Measurements from ENCODE around the gene NFYB. TPM values are rescaled to one million over a fixed set of nuclear protein-coding genes. Genes with fewer than 3 reads are reported as not detected.
A peak's percentile ranks its signal among the peaks of the same experiment; 100 is the strongest.

Gene NFYB
- total RNA-seq, 2 donors from 2014 or later: 13.1 to 18.5 TPM

DNA sequence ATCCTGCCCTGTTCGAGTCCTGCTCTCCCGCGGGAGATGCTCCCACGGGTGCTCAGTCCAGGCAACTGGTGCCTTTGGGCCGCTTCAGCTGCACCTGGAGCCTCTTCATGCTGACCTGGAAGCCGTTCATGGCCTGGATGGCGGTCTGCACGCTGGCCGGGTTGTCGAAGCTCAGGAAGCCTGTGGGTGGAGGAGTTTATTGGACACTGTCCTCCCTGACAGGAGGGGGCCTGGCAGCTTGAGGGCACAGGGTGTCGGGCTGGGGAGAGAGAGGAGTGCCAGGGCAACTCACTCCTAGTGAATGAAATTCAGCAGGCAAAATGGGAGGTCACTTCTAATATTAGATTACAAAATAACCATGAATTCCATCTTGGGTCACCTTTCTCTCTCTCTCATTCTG, 9.3 kb upstream of the NFYB start:
- Mint-ChIP-seq H3K27ac (no peak overlapping the region), H3K4me1 (ENCODE audit: low read depth in 2 of 2) (peaks cover 0 to 3% of the 10 kb centered on the region in 2 donors), H3K9me3 (no peaks in the 10 kb centered on the region), H3K27me3 (peaks cover 16 to 32% of the 10 kb centered on the region in 2 donors), H3K4me3 (no peak overlapping the region), H3K36me3 (no peaks in the 10 kb centered on the region)
- ATAC-seq: no peak
- no peak for DNase-seq (ENCODE audit: low spot score)

DNA sequence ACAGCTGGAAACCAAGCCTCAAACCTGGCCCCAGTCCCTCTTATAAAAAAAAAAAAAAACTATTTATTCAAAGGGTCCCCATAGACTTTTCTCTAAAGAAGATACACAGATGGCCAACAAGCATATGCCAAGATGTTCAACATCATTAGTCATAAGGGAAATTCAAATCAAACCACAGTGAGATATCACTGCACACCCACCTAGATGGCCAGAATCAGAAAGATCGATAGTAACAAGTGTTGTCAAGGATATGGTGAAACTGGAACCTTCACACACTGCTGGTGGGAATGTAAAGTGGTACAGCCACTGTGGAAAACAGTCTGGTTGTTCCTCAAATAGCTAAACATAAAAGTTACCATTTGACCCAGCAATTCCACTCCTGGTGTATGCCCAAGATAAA, 5.9 kb upstream of the NFYB start:
- Mint-ChIP-seq H3K4me1 (ENCODE audit: low read depth in 2 of 2) (peaks cover 0 to 5% of the 10 kb centered on the region in 2 donors), H3K4me3 (no peak overlapping the region), H3K27me3 (peaks cover 13 to 25% of the 10 kb centered on the region in 2 donors), H3K9me3 (no peaks in the 10 kb centered on the region), H3K27ac (no peak overlapping the region), H3K36me3 (no peaks in the 10 kb centered on the region)
- DNase-seq (ENCODE audit: low spot score) (no peak), ATAC-seq (no peak)

DNA sequence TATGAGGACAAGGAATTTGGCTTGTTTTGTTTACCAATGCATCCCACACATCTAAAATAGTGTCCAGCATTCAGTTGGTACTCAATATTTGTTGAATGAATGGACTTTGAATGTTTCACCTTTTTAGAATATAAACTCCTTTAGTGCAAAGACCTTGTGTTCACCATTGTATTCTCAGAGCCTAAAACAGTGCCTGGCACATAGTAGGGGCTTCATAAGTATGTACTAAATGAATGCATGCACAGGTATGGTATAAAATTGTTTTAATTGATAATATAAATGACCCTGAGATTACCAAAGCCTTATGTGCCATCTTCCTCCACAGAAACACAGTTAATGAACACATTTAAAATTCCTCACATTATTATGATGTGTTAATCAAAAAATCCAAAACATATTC, 5.0 kb upstream of the NFYB start:
- no peak for DNase-seq (ENCODE audit: low spot score)
- H3K36me3 Mint-ChIP-seq: no peaks in the 10 kb centered on the region
- H3K4me3 Mint-ChIP-seq: no peak overlapping the region
- H3K27ac Mint-ChIP-seq: no peak overlapping the region
- H3K4me1 Mint-ChIP-seq (ENCODE audit: low read depth in 2 of 2): peaks cover 0 to 5% of the 10 kb centered on the region in 2 donors
- peaks cover 12 to 21% of the 10 kb centered on the region in 2 donors for H3K27me3 Mint-ChIP-seq
- H3K9me3 Mint-ChIP-seq: no peaks in the 10 kb centered on the region
- ATAC-seq: no peak

DNA sequence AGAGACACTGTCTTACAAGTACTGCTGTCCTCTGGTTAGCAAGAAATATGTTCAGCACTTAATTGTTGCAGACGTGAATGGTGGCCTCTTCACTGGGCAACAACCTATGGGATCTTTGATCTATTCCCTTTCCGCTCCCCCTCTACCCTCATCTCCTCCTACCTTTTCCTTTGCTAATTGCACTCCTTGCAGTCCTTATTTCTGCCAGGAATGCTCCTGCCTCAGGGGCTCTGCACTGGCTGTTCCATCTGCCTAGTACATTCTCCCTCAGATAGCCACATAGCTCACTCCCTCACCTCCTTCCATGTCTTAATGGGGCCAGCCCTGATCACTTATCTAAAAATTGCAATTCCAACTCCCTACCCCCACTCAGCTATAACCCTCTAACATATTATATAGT, 4.5 kb upstream of the NFYB start:
- no peaks in the 10 kb centered on the region for H3K36me3 Mint-ChIP-seq
- H3K9me3 Mint-ChIP-seq: no peaks in the 10 kb centered on the region
- H3K4me3 Mint-ChIP-seq: no peak overlapping the region
- H3K27me3 Mint-ChIP-seq: peaks cover 12 to 21% of the 10 kb centered on the region in 2 donors
- ATAC-seq (no peak), DNase-seq (ENCODE audit: low spot score) (no peak)
- peaks cover 0 to 5% of the 10 kb centered on the region in 2 donors for H3K4me1 Mint-ChIP-seq (ENCODE audit: low read depth in 2 of 2)
- H3K27ac Mint-ChIP-seq: no peak overlapping the region

DNA sequence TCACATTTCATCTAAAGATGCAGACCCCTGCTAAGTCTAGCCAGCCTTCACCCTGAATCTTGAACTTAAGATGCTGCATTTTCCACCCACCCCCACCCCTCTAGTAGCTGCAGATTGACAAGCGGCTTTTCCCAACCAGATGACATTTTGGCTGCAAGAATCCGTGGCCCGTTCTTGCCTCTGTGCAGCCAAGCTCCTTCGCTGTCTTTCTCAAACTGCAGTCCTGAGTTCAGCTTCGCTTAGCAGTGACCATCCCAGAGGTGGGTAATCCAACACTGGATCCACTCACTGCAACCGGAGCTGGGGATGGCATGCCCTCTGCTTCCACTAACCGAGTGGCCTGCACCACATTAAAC, 765 bp upstream of the NFYB start:
- H3K27me3 Mint-ChIP-seq: peaks cover 10 to 12% of the 10 kb centered on the region in 2 donors
- ATAC-seq (no peak), DNase-seq (ENCODE audit: low spot score) (no peak)
- peak overlapping the region; percentile 42 for H3K4me3 Mint-ChIP-seq
- H3K27ac Mint-ChIP-seq: no peak overlapping the region
- peaks cover 11 to 16% of the 10 kb centered on the region in 2 donors for H3K4me1 Mint-ChIP-seq (ENCODE audit: low read depth in 2 of 2)
- no peaks in the 10 kb centered on the region for H3K36me3 Mint-ChIP-seq
- H3K9me3 Mint-ChIP-seq: no peaks in the 10 kb centered on the region

DNA sequence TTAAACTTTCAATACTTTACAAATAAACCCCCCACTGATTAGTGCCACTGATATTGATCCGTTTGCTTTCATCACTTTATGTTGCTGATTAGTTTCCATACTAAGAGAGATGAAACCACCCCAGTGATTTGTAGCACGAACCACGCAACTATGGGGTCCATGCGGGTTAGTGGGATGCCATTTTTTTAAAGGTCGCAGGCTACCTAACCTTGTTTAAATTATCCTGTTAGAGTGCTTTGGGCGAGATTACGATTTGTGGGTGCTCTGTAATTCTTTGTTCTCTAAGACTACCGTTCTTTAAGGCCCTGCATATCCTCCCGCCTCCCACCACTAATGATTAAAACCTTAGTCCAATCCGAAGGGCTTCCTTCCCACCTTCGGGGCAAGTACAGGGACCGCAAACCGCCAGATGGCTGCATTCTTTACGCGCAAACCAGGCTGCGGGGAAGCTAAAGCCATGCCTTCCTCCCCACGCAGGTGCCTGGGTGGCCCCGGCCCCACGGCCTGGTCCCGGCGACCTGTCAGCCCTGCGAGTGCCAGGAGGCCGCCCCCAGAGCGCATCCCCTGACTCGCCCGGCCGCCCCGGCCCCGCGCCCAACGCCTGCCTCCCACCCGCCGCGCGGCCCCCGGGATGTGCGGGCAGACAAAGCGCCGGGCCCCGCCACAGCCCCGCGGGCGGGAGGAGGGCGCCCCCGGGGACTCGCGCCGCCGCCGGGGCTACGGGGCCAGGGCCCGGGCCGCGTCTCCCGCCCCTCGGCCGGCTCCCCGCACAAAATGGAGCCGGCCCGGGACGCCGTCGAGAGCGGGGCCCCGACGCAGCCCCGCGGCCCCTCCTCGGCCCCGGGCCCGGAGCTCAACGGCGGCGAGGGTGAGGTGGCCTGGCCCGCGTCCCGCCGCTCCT, 759 bp downstream of the NFYB start:
- peak; percentile 74 for DNase-seq (ENCODE audit: low spot score)
- Mint-ChIP-seq H3K9me3 (no peaks in the 10 kb centered on the region), H3K4me3 (peak overlapping the region; percentile 83), H3K27ac (peak overlapping the region; percentile 66 to 69), H3K36me3 (no peaks in the 10 kb centered on the region), H3K27me3 (peaks cover 3 to 4% of the 10 kb centered on the region in 2 donors), H3K4me1 (ENCODE audit: low read depth in 2 of 2) (peaks cover 16 to 19% of the 10 kb centered on the region in 2 donors)
- ATAC-seq: peak; percentile 11 to 45

DNA sequence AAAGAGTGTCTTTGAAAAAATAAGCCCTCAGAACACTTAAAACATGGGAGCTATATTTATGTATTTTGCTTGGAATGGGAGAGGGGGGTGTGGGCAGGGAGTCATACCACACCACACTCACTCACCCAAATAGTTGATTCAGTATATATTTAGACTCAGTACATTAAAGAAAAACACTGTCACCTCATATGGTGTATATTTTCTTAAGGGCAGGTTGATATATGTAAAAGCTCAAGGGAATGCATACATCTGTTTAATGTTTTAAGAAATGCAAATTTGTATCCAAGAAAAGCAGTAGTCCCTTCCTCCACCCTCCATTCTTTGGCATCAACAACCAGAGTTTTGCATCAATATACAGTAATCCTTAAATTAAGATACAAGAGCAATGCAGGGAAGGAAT, 1.4 kb downstream of the NFYB start:
- ATAC-seq (no peak), DNase-seq (ENCODE audit: low spot score) (no peak)
- Mint-ChIP-seq H3K4me3 (peak overlapping the region; percentile 83), H3K4me1 (ENCODE audit: low read depth in 2 of 2) (peaks cover 19 to 23% of the 10 kb centered on the region in 2 donors), H3K27ac (peak overlapping the region; percentile 66 to 69), H3K36me3 (no peaks in the 10 kb centered on the region), H3K27me3 (peaks cover 0 to 3% of the 10 kb centered on the region in 2 donors), H3K9me3 (no peaks in the 10 kb centered on the region)

DNA sequence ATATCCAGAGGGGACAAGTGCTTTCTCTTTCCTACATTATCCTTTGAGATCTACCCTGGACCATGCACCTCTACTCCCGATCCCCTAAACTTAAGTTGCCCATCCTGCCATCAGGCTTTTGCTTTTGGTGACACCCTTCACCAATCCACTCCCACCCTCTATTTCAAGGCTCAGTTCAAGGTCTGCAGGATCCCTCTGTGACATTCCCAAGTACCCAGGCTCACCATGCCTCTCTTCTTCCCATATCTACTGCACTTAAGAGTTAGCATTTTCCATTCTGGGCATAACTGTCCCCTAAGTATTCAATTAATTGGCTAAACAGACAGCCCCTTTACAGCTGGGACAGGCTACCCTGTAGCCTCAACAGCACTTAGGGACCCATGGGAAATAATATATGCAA, 3.1 kb downstream of the NFYB start:
- H3K27ac Mint-ChIP-seq: no peak overlapping the region
- H3K4me1 Mint-ChIP-seq (ENCODE audit: low read depth in 2 of 2): peaks cover 19 to 28% of the 10 kb centered on the region in 2 donors
- H3K27me3 Mint-ChIP-seq: no peaks in the 10 kb centered on the region
- H3K9me3 Mint-ChIP-seq: no peaks in the 10 kb centered on the region
- no peaks in the 10 kb centered on the region for H3K36me3 Mint-ChIP-seq
- ATAC-seq (no peak), DNase-seq (ENCODE audit: low spot score) (no peak)
- no peak overlapping the region for H3K4me3 Mint-ChIP-seq

DNA sequence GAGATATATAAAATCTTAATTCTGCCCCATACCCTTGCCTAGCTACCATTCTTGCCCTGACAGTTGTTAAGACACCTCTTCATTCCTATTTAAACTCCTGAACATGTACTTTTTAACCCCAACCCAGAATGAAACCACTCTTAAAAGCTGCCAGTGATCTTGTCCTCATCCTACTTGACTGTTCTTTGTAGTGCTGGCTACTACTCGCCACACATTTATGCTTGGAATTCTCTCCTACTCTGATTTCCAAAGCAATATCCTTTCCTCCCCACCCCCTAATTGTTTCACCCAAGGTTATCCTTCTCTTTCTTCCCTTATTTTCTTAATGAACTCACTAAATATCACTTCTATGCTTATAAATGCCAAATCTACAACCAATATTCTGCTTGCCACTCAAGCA, 4.1 kb downstream of the NFYB start:
- H3K27ac Mint-ChIP-seq: no peak overlapping the region
- no peaks in the 10 kb centered on the region for H3K27me3 Mint-ChIP-seq
- H3K4me1 Mint-ChIP-seq (ENCODE audit: low read depth in 2 of 2): peaks cover 19 to 28% of the 10 kb centered on the region in 2 donors
- ATAC-seq: no peak
- H3K9me3 Mint-ChIP-seq: no peaks in the 10 kb centered on the region
- DNase-seq (ENCODE audit: low spot score): no peak
- no peaks in the 10 kb centered on the region for H3K36me3 Mint-ChIP-seq
- no peak overlapping the region for H3K4me3 Mint-ChIP-seq

DNA sequence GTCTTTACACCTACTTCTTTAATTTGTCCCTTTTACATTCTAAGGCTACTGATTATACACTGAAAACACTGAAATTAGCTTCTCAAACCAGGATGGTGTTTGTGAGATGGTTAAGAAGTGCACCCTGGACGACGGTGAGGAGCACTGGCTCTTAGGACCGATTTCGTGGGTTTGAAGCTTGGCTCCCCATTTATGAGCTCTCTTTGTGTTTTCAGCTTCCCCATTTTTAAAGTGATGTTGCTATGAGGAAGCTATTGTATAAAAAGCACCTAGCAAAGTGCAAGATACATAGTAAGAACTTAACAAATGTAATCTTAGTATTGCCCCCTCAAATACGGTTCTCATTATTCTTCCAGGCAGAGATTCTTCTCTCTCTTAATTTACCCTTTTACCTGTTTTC, 4.7 kb downstream of the NFYB start:
- no peak for ATAC-seq
- H3K27me3 Mint-ChIP-seq: no peaks in the 10 kb centered on the region
- DNase-seq (ENCODE audit: low spot score): no peak
- H3K27ac Mint-ChIP-seq: no peak overlapping the region
- no peak overlapping the region for H3K4me3 Mint-ChIP-seq
- no peaks in the 10 kb centered on the region for H3K9me3 Mint-ChIP-seq
- peaks cover 19 to 28% of the 10 kb centered on the region in 2 donors for H3K4me1 Mint-ChIP-seq (ENCODE audit: low read depth in 2 of 2)
- H3K36me3 Mint-ChIP-seq: no peaks in the 10 kb centered on the region

DNA sequence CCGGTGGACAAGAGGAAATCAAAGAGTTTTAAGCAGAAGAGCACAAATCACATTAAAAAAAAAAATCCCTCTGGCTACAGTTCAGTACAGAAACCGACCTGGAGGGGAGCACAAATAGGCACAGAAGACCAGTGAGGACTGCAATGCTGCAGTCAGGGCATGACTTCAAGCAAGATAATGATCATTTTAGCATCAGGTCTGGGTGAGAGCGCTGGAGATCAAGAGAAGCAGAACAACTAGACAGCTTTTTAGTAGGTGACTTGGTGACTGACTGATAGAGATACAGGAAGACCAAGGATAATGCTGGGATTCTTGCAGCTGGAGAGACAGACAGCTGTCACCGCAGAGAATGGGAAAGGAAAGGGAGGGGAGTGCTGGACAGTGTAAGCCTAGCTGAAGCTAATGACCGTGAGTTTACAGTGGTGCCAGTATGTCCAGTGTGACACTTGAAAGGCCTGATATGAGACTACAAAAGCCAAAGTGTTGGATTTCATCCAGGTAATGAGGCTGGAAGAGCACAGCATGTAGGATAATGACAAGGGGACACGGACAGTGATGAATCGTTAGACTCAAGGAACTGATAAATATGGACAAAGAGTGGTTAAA, 5.6 kb downstream of the NFYB start:
- Mint-ChIP-seq H3K4me1 (ENCODE audit: low read depth in 2 of 2) (peaks cover 19 to 28% of the 10 kb centered on the region in 2 donors), H3K27ac (peak overlapping the region in 1 of 2 donors; percentile 3), H3K9me3 (no peaks in the 10 kb centered on the region), H3K4me3 (no peak overlapping the region), H3K27me3 (no peaks in the 10 kb centered on the region), H3K36me3 (no peaks in the 10 kb centered on the region)
- DNase-seq (ENCODE audit: low spot score): no peak
- ATAC-seq: no peak

DNA sequence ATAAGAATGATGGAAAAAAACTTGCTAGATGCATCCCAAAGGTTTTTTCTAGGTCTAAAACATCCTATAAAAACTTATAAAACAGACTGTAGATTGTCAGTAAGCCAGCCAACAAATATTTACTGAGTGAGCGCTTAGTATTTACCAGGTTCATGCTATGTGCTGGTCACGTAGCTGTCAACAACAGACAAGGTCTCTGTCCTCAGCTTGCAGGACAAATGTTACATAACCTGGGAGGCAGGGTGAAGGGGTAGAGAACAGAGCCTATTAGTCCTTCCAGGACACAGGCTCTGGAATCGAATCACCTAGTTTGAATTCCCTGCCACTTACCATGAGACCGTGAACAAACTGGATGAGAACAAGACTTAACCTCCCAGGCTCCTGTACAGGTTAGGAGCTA, 6.4 kb downstream of the NFYB start:
- DNase-seq (ENCODE audit: low spot score) (no peak), ATAC-seq (no peak)
- Mint-ChIP-seq H3K4me3 (no peak overlapping the region), H3K36me3 (peaks cover under 1% of the 10 kb centered on the region), H3K27me3 (no peaks in the 10 kb centered on the region), H3K9me3 (no peaks in the 10 kb centered on the region), H3K4me1 (ENCODE audit: low read depth in 2 of 2) (peaks cover 14 to 23% of the 10 kb centered on the region in 2 donors), H3K27ac (peak overlapping the region in 1 of 2 donors; percentile 3)

DNA sequence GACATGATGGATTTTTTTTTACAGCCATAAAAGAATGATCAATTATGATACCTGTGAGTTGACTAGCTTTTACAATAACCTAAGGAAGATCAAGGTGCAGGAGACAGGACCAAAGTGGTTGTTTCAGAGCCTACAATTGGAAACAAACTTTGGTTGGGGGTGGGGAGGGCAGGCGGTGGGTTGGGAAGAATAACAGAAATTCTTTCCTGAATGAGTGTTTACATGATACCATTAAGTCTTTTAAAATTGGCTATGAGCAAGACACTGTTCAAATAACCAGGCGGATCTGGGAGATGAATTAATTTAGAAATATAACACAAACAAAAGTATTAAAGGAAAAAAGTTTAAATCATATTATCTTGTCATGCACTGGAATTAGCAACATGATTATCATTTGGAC, 7.2 kb downstream of the NFYB start:
- Mint-ChIP-seq H3K4me3 (no peak overlapping the region), H3K27me3 (no peaks in the 10 kb centered on the region), H3K36me3 (peaks cover 6% of the 10 kb centered on the region), H3K9me3 (no peaks in the 10 kb centered on the region), H3K27ac (no peak overlapping the region), H3K4me1 (ENCODE audit: low read depth in 2 of 2) (peaks cover 11 to 14% of the 10 kb centered on the region in 2 donors)
- DNase-seq (ENCODE audit: low spot score): no peak
- no peak for ATAC-seq

DNA sequence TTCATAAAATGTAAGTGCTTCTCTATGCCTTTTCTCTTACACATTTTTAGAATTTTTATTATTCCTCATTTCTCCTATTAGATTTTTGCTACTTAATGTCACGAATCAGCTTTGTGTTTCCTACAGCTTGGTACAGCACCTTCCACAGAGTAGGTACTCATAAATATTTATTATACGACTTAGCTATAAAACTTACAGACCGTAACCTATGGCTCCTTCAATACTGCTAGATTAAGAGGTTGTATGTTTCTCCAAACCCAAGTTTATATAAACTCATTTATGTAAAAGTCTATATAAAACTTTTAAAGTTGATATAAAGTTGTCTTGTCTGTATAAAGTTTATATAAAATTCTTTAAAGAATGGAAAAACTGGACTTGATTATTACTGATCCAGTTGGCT, 11.5 kb downstream of the NFYB start:
- DNase-seq (ENCODE audit: low spot score): no peak
- H3K9me3 Mint-ChIP-seq: no peaks in the 10 kb centered on the region
- peaks cover 6% of the 10 kb centered on the region for H3K36me3 Mint-ChIP-seq
- peaks cover 3 to 5% of the 10 kb centered on the region in 2 donors for H3K4me1 Mint-ChIP-seq (ENCODE audit: low read depth in 2 of 2)
- no peaks in the 10 kb centered on the region for H3K27me3 Mint-ChIP-seq
- no peak for ATAC-seq
- peak overlapping the region in 1 of 2 donors; percentile 2 for H3K27ac Mint-ChIP-seq
- H3K4me3 Mint-ChIP-seq: no peak overlapping the region

Data from natural killer cell treated with Interleukin-12 subunit alpha and Interleukin-12 subunit beta and Interleukin-15 and Interleukin-18, amount 100 ng/mL, for 72 hours (primary cell).